SK-N-SH (cell line): Measurements from ENCODE around the gene THBS1.
A peak's percentile ranks its signal among the peaks of the same experiment; 100 is the strongest.

Source experiments
- RFX5 ChIP-seq: IDR thresholded peaks from 2 replicates; pipeline ENCODE4 v1.6.1; 2012; ENCODE audit warnings: mild to moderate bottlenecking, improper control_type of control experiment, low read length
- TF ChIP-seq, protein P1 (sequence below): fragments of 200-600 bp; sonication (generic); IDR thresholded peaks from 2 replicates; pipeline ENCODE4 v1.6.1; 2017; ENCODE audit warnings: antibody characterized with exemption, mild to moderate bottlenecking, moderate library complexity

DNA sequence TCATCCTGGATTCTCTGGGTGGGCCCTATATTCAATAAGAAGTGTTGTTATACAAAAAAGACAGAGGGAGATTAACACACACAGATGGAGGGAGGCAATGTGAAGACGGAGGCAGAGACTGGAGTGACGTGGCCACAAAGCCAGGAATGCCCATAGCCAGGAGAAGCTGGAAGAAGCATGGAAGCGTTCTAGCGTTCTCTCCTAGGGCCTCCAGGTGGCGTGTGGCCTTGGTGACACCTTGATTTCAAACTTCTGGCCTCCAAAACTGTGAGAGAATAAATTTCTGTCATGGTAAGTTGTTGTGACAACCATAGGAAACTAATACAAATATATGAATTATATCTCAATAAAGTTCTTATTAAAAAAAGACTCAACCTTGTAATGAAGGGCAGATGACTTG is 21.3 kb downstream of the THBS1 start:
- TF ChIP-seq RFX5 = no peak
- TF ChIP-seq, protein P1, sequence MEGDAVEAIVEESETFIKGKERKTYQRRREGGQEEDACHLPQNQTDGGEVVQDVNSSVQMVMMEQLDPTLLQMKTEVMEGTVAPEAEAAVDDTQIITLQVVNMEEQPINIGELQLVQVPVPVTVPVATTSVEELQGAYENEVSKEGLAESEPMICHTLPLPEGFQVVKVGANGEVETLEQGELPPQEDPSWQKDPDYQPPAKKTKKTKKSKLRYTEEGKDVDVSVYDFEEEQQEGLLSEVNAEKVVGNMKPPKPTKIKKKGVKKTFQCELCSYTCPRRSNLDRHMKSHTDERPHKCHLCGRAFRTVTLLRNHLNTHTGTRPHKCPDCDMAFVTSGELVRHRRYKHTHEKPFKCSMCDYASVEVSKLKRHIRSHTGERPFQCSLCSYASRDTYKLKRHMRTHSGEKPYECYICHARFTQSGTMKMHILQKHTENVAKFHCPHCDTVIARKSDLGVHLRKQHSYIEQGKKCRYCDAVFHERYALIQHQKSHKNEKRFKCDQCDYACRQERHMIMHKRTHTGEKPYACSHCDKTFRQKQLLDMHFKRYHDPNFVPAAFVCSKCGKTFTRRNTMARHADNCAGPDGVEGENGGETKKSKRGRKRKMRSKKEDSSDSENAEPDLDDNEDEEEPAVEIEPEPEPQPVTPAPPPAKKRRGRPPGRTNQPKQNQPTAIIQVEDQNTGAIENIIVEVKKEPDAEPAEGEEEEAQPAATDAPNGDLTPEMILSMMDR = peak; percentile 22; the same call in 1 of the 2 replicates
